ENCODE measurements around the gene RIMKLA. TPM values are rescaled to one million over a fixed set of nuclear protein-coding genes. Genes with fewer than 3 reads are reported as not detected.

RIMKLA gene
- total and polyA plus RNA-seq, 2 experiments from 2014 or later, result 4.1 to 6.6 TPM

DNA sequence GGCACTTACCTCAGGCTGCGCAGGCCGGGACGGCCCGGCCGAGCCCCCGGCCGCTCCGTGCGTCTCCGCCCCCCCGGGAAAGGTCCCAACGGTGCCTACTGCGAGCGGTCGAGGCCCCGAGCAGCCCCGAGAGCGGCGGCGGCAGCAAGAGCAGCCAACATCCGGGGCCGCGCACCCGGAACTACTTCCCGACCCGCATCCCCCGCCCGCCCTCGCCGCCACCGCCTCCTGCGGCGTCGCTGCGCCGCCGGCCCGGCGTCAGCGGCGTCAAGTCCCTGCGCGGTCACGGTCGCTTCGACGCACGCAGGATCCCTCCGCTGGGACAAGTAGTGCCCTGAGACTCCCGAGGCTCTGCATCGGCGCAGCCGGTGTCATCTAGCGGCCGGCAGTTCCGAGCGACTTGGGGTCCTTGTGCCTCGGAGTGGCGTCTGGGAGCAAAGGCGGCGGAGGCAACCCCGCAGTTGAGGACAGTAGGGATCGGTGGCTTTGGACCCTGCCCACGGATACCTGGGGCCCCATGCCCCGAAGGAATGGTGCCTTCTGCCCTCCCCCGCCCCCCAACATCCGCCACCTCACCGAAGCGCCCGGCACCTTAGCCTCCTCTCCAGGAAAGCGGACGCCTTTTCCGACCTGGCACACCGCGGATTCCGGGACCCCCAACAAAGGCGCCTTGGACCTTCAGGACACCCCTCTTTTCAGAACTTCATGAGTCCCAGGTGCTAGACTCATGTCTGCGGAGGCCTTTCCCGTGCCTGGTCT lies 45.4 kb upstream of the RIMKLA start, which contains the start of gene FOXJ3 (continued):
- TF ChIP-seq, protein P1, sequence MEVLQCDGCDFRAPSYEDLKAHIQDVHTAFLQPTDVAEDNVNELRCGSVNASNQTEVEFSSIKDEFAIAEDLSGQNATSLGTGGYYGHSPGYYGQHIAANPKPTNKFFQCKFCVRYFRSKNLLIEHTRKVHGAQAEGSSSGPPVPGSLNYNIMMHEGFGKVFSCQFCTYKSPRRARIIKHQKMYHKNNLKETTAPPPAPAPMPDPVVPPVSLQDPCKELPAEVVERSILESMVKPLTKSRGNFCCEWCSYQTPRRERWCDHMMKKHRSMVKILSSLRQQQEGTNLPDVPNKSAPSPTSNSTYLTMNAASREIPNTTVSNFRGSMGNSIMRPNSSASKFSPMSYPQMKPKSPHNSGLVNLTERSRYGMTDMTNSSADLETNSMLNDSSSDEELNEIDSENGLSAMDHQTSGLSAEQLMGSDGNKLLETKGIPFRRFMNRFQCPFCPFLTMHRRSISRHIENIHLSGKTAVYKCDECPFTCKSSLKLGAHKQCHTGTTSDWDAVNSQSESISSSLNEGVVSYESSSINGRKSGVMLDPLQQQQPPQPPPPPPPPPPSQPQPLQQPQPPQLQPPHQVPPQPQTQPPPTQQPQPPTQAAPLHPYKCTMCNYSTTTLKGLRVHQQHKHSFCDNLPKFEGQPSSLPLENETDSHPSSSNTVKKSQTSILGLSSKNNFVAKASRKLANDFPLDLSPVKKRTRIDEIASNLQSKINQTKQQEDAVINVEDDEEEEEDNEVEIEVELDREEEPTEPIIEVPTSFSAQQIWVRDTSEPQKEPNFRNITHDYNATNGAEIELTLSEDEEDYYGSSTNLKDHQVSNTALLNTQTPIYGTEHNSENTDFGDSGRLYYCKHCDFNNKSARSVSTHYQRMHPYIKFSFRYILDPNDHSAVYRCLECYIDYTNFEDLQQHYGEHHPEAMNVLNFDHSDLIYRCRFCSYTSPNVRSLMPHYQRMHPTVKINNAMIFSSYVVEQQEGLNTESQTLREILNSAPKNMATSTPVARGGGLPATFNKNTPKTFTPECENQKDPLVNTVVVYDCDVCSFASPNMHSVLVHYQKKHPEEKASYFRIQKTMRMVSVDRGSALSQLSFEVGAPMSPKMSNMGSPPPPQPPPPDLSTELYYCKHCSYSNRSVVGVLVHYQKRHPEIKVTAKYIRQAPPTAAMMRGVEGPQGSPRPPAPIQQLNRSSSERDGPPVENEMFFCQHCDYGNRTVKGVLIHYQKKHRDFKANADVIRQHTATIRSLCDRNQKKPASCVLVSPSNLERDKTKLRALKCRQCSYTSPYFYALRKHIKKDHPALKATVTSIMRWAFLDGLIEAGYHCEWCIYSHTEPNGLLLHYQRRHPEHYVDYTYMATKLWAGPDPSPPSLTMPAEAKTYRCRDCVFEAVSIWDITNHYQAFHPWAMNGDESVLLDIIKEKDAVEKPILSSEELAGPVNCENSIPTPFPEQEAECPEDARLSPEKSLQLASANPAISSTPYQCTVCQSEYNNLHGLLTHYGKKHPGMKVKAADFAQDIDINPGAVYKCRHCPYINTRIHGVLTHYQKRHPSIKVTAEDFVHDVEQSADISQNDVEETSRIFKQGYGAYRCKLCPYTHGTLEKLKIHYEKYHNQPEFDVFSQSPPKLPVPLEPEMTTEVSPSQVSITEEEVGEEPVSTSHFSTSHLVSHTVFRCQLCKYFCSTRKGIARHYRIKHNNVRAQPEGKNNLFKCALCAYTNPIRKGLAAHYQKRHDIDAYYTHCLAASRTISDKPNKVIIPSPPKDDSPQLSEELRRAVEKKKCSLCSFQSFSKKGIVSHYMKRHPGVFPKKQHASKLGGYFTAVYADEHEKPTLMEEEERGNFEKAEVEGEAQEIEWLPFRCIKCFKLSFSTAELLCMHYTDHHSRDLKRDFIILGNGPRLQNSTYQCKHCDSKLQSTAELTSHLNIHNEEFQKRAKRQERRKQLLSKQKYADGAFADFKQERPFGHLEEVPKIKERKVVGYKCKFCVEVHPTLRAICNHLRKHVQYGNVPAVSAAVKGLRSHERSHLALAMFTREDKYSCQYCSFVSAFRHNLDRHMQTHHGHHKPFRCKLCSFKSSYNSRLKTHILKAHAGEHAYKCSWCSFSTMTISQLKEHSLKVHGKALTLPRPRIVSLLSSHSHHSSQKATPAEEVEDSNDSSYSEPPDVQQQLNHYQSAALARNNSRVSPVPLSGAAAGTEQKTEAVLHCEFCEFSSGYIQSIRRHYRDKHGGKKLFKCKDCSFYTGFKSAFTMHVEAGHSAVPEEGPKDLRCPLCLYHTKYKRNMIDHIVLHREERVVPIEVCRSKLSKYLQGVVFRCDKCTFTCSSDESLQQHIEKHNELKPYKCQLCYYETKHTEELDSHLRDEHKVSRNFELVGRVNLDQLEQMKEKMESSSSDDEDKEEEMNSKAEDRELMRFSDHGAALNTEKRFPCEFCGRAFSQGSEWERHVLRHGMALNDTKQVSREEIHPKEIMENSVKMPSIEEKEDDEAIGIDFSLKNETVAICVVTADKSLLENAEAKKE (CRISPR knock-in tag; IDR thresholded peaks at IDR 0.05), result no peak
- TF ChIP-seq, protein P2, sequence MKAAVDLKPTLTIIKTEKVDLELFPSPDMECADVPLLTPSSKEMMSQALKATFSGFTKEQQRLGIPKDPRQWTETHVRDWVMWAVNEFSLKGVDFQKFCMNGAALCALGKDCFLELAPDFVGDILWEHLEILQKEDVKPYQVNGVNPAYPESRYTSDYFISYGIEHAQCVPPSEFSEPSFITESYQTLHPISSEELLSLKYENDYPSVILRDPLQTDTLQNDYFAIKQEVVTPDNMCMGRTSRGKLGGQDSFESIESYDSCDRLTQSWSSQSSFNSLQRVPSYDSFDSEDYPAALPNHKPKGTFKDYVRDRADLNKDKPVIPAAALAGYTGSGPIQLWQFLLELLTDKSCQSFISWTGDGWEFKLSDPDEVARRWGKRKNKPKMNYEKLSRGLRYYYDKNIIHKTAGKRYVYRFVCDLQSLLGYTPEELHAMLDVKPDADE (IDR thresholded peaks at IDR 0.05), result peak; percentile 76

DNA sequence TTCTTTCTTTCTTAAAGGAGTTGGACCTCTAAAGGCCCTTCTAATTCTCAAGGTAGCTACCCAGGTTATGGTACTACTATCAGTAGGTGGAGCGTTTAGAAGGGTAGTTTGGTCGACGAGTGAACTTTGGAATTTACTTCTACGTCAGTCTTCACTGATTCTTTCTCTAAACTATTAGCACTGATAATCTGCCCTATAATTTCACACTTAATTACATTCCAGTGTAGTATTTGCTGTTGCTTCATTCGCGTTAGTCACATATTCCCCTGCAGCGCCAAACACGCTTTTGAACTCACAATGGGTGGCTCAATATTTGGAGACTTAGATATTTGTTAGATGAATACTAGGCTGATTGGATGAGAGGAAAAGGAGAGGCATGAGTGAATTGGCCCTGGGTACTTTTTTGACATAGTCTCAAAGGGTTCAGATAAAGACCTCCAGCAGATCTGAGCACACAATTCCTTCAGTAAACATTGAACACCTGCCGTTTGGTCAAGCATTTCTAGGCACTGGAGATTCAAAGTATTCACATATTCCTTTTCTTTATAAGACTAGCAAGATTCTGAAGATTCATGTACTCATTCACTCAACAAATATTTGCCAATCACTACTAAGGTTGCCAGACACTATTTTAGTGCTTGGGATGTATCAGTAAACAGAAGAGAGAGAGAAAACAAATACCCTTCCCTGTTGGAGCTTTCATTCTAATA lies 44.6 kb upstream of the RIMKLA start:
- peaks cover 13% of the 10 kb centered on the region for H3K27me3 Mint-ChIP-seq (ENCODE audit: insufficient read depth, low read depth, poor library complexity)
- peaks cover 36% of the 10 kb centered on the region for H3K79me2 ChIP-seq (replicated peaks; ENCODE audit: insufficient read depth)
- peak overlapping the region; percentile 99 for H3K27ac ChIP-seq (ENCODE audit: low read depth)
- H3K36me3 Mint-ChIP-seq (ENCODE audit: low read depth), result no peaks in the 10 kb centered on the region; the same call in 2 of the 3 replicates
- no peaks in the 10 kb centered on the region for H3K36me3 ChIP-seq (ENCODE audit: insufficient read depth)
- peak overlapping the region; percentile 69 for H3K4me3 ChIP-seq
- peak overlapping the region; percentile 72 for H3K27ac Mint-ChIP-seq
- H3K9me2 ChIP-seq (ENCODE audit: insufficient read depth), result no peaks in the 10 kb centered on the region
- H4K20me1 ChIP-seq (replicated peaks; ENCODE audit: insufficient read depth), result peaks cover 24% of the 10 kb centered on the region
- H2AFZ ChIP-seq, result peak overlapping the region; percentile 96
- H3K4me3 Mint-ChIP-seq, result peak overlapping the region; percentile 83
- H3K9me3 Mint-ChIP-seq, result no peaks in the 10 kb centered on the region; the same call in 2 of the 3 replicates
- H3K4me2 ChIP-seq, result peak overlapping the region; percentile 86
- no peaks in the 10 kb centered on the region for H3K27me3 ChIP-seq (ENCODE audit: insufficient read depth)
- peaks cover 42% of the 10 kb centered on the region for H3K4me1 Mint-ChIP-seq
- H3F3A ChIP-seq (replicated peaks; ENCODE audit: low read depth), result 0 out of 2 replicates have a peak, but pooled peaks cover 3% of the 10 kb centered on the region
- H3K4me1 ChIP-seq (ENCODE audit: insufficient read depth), result peaks cover 42% of the 10 kb centered on the region
- no peak for DNase-seq (ENCODE audit: low spot score)
- ATAC-seq, result peak; percentile 4
- TF ChIP-seq EZH2phosphoT487 (IDR thresholded peaks at IDR 0.05; ENCODE audit: unreplicated experiment) (no peak), CREB1 (CRISPR knock-in tag; IDR thresholded peaks at IDR 0.05; ENCODE audit: low read depth) (no peak), EZH2 (IDR thresholded peaks at IDR 0.05; ENCODE audit: low read depth, unreplicated experiment) (no peak)
- TF ChIP-seq, protein P1 (CRISPR knock-in tag; IDR thresholded peaks at IDR 0.05), result no peak

All from GM23338 (cell line).